Panc1 (cell line): Measurements from ENCODE around the gene ANKRD10. TPM values are rescaled to one million over a fixed set of nuclear protein-coding genes. Genes with fewer than 3 reads are reported as not detected.
"Not testable (repeated sequence)": the region's sequence is repeated elsewhere in the genome, so short reads cannot be mapped to it uniquely, and the experiment has no call there.

Source experiments
- ATAC-seq: fragments of 200-7000 bp; cut with Tn5 transposase; 2 replicates; pipeline ENCODE4 v1.9.1; 2020; ENCODE audit warnings: mild to moderate bottlenecking, moderate library complexity
- BruUV-seq: library from RNA; stranded (reverse); fragments of 400-500 nt; replicated peaks from 2 replicates; lab custom pipeline; 2021; lab: Mats Ljungman, UMichigan
- CTCF ChIA-PET: fragments of 300-600 bp; sonication (Branson Sonifier 250); formaldehyde crosslinking; loops from one replicate; lab custom pipeline; 2022; ENCODE audit warnings: antibody characterized with exemption; lab: Charles Lee
- POLR2A ChIA-PET: fragments of 300-600 bp; sonication (Branson Sonifier 250); formaldehyde crosslinking; loops from one replicate; lab custom pipeline; 2022; ENCODE audit warnings: antibody characterized with exemption; lab: Charles Lee
- DNase-seq: peaks from one replicate; pipeline ENCODE4 v3.0.0-alpha.2; 2010; ENCODE audit warnings: low read depth, low spot score
- H3K27ac ChIP-seq: 2 replicates; pipeline ENCODE4 v1.5.1; 2011; ENCODE audit warnings: mild to moderate bottlenecking, low read length, inconsistent platforms
- H3K27me3 ChIP-seq: fragments of 200-500 bp; sonication (Bioruptor generic); 2 replicates; pipeline ENCODE4 v1.6.0; 2014; ENCODE audit warnings: low read length, inconsistent platforms; ENCODE audit not compliant: control insufficient read depth, insufficient read depth
- H3K36me3 ChIP-seq: fragments of 200-500 bp; sonication (Bioruptor generic); 2 replicates; pipeline ENCODE4 v1.5.1; 2014; ENCODE audit warnings: inconsistent platforms, mild to moderate bottlenecking, low read length, moderate library complexity; ENCODE audit not compliant: control insufficient read depth, insufficient read depth
- H3K4me1 ChIP-seq: 2 replicates; pipeline ENCODE4 v1.5.1; 2011; ENCODE audit warnings: inconsistent platforms, mild to moderate bottlenecking, low read length, moderate library complexity; ENCODE audit not compliant: control insufficient read depth, insufficient read depth
- H3K4me3 ChIP-seq, 2 experiments: 2 replicates each; pipeline ENCODE4 v1.5.1; 2011 to 2012; ENCODE audit warnings: low read depth in 2 of 2, low read length in 2 of 2, mild to moderate bottlenecking in 2 of 2, inconsistent platforms in 1 of 2, moderate library complexity in 1 of 2
- H3K9me3 ChIP-seq: fragments of 200-500 bp; sonication (Bioruptor generic); 2 replicates; pipeline ENCODE4 v1.5.1; 2014; ENCODE audit warnings: low read depth, mild to moderate bottlenecking, inconsistent platforms, low read length, moderate library complexity; ENCODE audit not compliant: control insufficient read depth, insufficient read depth
- POLR2AphosphoS5 ChIP-seq: IDR thresholded peaks from 2 replicates; pipeline ENCODE4 v1.6.1; 2012; ENCODE audit warnings: mild to moderate bottlenecking, low read depth, low read length, moderate library complexity
- SIN3A ChIP-seq: IDR thresholded peaks from 2 replicates; pipeline ENCODE4 v1.6.1; 2012; ENCODE audit warnings: low read depth, mild to moderate bottlenecking, low read length, moderate library complexity, borderline replicate concordance; ENCODE audit not compliant: insufficient read depth
- TCF7L2 ChIP-seq: IDR thresholded peaks from 2 replicates; pipeline ENCODE4 v1.6.1; 2011; ENCODE audit warnings: mild to moderate bottlenecking, low read depth, low read length, inconsistent platforms
- in situ Hi-C: cut with HindIII; loops from 2 replicates; pipeline ENCODE4 v1.10.0; 2016; ENCODE audit warnings: low sequenced_read_pairs, low pct_unique_long_range_greater_than_20kb
- intact Hi-C: fragments of 100-400 bp; cut with micrococcal nuclease; formaldehyde crosslinking; loops from one replicate; pipeline ENCODE4 v1.10.0; 2022; ENCODE audit not compliant: unreplicated experiment
- total RNA-seq: library from RNA; stranded (reverse); gene quantifications from one replicate; pipeline ENCODE4 v1.2.1, GENCODE V29; 2021; ENCODE audit not compliant: unreplicated experiment
- TF ChIP-seq, protein P1 (sequence below): fragments of 450-650 bp; IDR thresholded peaks from 2 replicates; pipeline ENCODE4 v1.5.1; 2017; ENCODE audit warnings: mild to moderate bottlenecking
- TF ChIP-seq, protein P2 (sequence below), 2 experiments: IDR thresholded peaks; 2 replicates each; pipeline ENCODE4 v1.6.1; 2011 to 2012; ENCODE audit warnings: low read depth in 2 of 2, control low read depth in 1 of 2, low read length in 1 of 2, mild to moderate bottlenecking in 1 of 2, moderate library complexity in 1 of 2; ENCODE audit not compliant: insufficient read depth in 1 of 2

The ANKRD10 gene
- total RNA-seq, 1 experiment from 2014 or later = 76.8 TPM

DNA sequence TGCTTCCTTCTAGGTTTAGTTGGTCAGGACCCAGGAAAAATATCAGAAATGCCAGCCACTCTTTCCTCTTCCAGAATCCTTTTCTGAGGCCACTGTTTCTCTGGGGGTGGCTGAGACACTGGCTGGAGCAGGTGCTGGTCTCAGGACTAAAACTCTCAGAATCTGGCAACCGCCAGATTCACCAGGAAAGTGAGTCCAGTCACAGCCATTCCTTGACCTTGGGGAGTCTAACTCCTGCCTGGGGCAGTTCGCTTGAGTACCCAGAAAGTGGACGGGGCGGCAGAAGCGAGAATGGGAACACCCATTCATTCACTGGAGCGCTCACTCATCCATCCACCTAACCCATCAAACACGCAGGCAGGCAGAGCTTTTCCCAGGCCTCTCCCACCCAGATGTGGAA lies 40.7 kb upstream of the ANKRD10 start:
- H3K4me3 ChIP-seq, H3K27ac ChIP-seq, intact Hi-C loops, BruUV-seq, in situ Hi-C loops, H3K9me3 ChIP-seq, POLR2A ChIA-PET, DNase-seq, H3K27me3 ChIP-seq, H3K36me3 ChIP-seq, CTCF ChIA-PET, H3K4me1 ChIP-seq: not testable (repeated sequence)
- 0 out of 2 replicates have a peak, but pooled peaks have one; percentile 10 for ATAC-seq

DNA sequence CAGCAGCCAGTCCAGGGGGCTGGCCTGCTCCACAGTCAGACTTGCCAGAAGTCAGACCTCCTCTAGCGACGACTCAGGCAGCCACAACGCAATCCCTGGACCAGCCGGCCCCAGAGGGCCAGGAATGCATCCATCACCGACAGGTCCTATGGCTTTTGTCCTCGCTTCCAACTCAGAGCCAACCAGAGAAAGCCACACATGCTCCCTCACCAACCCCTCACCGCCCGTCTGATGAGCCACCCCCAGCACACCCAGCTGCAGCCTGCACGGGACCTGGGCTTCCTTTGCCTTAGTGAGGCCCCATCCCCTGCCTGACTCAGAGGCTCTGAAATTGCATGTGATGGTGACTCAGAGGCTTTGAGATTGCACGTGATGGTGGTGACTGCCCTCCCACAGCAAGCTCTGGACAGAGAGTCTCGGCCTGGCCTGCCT lies 40.2 kb upstream of the ANKRD10 start:
- in situ Hi-C loops, H3K4me1 ChIP-seq, DNase-seq, BruUV-seq, H3K27me3 ChIP-seq, POLR2A ChIA-PET, CTCF ChIA-PET, H3K27ac ChIP-seq, intact Hi-C loops, H3K9me3 ChIP-seq, H3K4me3 ChIP-seq, H3K36me3 ChIP-seq: not testable (repeated sequence)
- ATAC-seq = peak; percentile 67

DNA sequence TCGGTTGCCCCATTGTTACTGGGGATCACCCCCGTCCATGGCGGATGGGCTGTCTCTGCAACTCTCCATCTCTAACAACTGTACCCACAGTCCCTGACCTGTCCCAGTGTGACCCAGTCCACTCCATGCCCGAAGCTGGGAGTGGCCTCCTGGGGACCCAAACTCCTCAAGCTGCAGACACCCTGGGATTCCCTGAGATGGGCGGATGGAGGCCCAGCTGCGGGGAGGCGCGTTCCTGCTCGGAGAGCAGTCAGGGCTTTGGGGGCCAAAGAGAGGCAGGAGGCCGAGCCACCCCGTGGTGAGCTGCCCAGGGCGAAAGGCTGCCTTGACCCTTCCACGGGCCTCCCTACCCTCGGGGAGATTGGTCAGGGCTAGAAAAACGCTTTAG lies 39.7 kb upstream of the ANKRD10 start:
- BruUV-seq, H3K27me3 ChIP-seq, H3K4me1 ChIP-seq, in situ Hi-C loops, H3K36me3 ChIP-seq, POLR2A ChIA-PET, H3K4me3 ChIP-seq, H3K9me3 ChIP-seq, ATAC-seq, intact Hi-C loops, CTCF ChIA-PET, DNase-seq, H3K27ac ChIP-seq: not testable (repeated sequence)

DNA sequence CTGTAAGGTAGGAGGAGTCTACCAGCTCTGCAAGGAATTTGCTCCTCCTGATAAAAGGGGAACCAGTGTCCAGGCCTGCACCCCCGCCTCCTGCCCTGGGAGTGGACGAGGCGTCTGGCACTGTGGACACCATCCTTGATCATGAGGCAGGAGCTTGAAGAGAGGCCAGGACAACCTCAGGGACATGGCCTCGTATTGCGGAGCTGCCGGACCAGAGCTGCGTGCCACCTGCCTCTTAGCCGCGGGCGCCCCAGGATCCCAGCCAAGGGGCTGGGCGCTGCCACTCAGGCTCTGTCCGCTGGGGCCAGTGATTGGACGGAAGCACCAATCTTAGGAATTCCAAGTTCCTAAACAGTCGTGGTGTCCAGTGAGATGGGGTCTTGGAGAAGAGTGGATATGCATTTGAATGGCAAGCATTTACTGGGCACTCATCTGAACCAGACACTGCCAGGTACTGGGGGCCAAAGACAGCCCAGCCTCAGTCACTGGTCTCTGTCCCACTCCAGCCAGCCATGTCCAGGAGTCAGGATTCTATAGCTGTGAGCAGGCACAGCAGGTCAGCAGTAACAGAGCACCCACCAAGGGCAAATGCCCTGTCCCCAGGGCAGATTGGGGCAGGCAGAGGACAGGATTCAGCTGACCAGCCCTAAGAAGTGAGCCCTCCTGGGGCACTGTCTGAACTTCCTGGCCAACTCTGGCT lies 39.1 kb upstream of the ANKRD10 start:
- TF ChIP-seq, protein P1, sequence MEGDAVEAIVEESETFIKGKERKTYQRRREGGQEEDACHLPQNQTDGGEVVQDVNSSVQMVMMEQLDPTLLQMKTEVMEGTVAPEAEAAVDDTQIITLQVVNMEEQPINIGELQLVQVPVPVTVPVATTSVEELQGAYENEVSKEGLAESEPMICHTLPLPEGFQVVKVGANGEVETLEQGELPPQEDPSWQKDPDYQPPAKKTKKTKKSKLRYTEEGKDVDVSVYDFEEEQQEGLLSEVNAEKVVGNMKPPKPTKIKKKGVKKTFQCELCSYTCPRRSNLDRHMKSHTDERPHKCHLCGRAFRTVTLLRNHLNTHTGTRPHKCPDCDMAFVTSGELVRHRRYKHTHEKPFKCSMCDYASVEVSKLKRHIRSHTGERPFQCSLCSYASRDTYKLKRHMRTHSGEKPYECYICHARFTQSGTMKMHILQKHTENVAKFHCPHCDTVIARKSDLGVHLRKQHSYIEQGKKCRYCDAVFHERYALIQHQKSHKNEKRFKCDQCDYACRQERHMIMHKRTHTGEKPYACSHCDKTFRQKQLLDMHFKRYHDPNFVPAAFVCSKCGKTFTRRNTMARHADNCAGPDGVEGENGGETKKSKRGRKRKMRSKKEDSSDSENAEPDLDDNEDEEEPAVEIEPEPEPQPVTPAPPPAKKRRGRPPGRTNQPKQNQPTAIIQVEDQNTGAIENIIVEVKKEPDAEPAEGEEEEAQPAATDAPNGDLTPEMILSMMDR = no peak
- TF ChIP-seq SIN3A (no peak), TCF7L2 (no peak), POLR2AphosphoS5 (no peak)
- TF ChIP-seq, protein P2, sequence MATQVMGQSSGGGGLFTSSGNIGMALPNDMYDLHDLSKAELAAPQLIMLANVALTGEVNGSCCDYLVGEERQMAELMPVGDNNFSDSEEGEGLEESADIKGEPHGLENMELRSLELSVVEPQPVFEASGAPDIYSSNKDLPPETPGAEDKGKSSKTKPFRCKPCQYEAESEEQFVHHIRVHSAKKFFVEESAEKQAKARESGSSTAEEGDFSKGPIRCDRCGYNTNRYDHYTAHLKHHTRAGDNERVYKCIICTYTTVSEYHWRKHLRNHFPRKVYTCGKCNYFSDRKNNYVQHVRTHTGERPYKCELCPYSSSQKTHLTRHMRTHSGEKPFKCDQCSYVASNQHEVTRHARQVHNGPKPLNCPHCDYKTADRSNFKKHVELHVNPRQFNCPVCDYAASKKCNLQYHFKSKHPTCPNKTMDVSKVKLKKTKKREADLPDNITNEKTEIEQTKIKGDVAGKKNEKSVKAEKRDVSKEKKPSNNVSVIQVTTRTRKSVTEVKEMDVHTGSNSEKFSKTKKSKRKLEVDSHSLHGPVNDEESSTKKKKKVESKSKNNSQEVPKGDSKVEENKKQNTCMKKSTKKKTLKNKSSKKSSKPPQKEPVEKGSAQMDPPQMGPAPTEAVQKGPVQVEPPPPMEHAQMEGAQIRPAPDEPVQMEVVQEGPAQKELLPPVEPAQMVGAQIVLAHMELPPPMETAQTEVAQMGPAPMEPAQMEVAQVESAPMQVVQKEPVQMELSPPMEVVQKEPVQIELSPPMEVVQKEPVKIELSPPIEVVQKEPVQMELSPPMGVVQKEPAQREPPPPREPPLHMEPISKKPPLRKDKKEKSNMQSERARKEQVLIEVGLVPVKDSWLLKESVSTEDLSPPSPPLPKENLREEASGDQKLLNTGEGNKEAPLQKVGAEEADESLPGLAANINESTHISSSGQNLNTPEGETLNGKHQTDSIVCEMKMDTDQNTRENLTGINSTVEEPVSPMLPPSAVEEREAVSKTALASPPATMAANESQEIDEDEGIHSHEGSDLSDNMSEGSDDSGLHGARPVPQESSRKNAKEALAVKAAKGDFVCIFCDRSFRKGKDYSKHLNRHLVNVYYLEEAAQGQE (IDR thresholded peaks at IDR 0.05; ENCODE audit: insufficient read depth in 1 of 2, low read depth in 2 of 2, low read length in 1 of 2) = no peak
- H3K27me3 ChIP-seq = no peaks in the 10 kb centered on the region
- intact Hi-C loops (no loop called here), in situ Hi-C loops (no loop called here)
- H3K36me3 ChIP-seq = no peaks in the 10 kb centered on the region
- DNase-seq = no peak
- CTCF ChIA-PET = no interaction called here
- no peak overlapping the region for H3K27ac ChIP-seq
- POLR2A ChIA-PET = no interaction called here
- no peak overlapping the region for H3K4me3 ChIP-seq
- no peaks in the 10 kb centered on the region for H3K9me3 ChIP-seq
- H3K4me1 ChIP-seq = no peaks in the 10 kb centered on the region
- BruUV-seq = no TSS peak
- ATAC-seq = no peak
